Hematopoietic multipotent progenitor cell treated with erythropoietin and hydrocortisone succinate and interleukin-3 and kit ligand, for 8 days (in vitro differentiated cells): Measurements from ENCODE around the gene DNAJC1.
A peak's percentile ranks its signal among the peaks of the same experiment; 100 is the strongest.

Source experiments
- DNase-seq: peaks from one replicate; pipeline ENCODE4 v3.0.0-alpha.2; 2015

The DNAJC1 gene

GRCh38 chr10:21954132-21954531 is 49.4 kb downstream of the DNAJC1 start:
- DNase-seq: no peak

- DNase-seq: peak; percentile 65
Measured at GRCh38 chr10:21953585-21954057, 49.9 kb downstream of the DNAJC1 start.

GRCh38 chr10:21950566-21950965 is 53.0 kb downstream of the DNAJC1 start:
- no peak for DNase-seq

GRCh38 chr10:21946946-21947345 is 56.6 kb downstream of the DNAJC1 start:
- no peak for DNase-seq

GRCh38 chr10:21944727-21945386 is 58.7 kb downstream of the DNAJC1 start:
- DNase-seq: no peak

- no peak for DNase-seq
Measured at GRCh38 chr10:21943633-21944265, 59.8 kb downstream of the DNAJC1 start.

- no peak for DNase-seq
Measured at GRCh38 chr10:21935439-21936023, 68.0 kb downstream of the DNAJC1 start.

- no peak for DNase-seq
Measured at GRCh38 chr10:21934307-21934706, 69.2 kb downstream of the DNAJC1 start.

- no peak for DNase-seq
Measured at GRCh38 chr10:21929070-21929469, 74.5 kb downstream of the DNAJC1 start.

- DNase-seq: no peak
Measured at GRCh38 chr10:21927631-21928353, 75.7 kb downstream of the DNAJC1 start.

- DNase-seq: no peak
Measured at GRCh38 chr10:21926949-21927348, 76.6 kb downstream of the DNAJC1 start.

GRCh38 chr10:21926358-21926925 is 77.1 kb downstream of the DNAJC1 start:
- no peak for DNase-seq

- no peak for DNase-seq
Measured at GRCh38 chr10:21925851-21926250, 77.7 kb downstream of the DNAJC1 start.

- DNase-seq: no peak
Measured at GRCh38 chr10:21924511-21924910, 79.0 kb downstream of the DNAJC1 start.

- no peak for DNase-seq
Measured at GRCh38 chr10:21920633-21921032, 82.9 kb downstream of the DNAJC1 start.

GRCh38 chr10:21919906-21920305 is 83.6 kb downstream of the DNAJC1 start:
- no peak for DNase-seq

GRCh38 chr10:21919117-21919516 is 84.4 kb downstream of the DNAJC1 start:
- DNase-seq: no peak

- DNase-seq: no peak
Measured at GRCh38 chr10:21912625-21913024, 90.9 kb downstream of the DNAJC1 start.

GRCh38 chr10:21910798-21911197 is 92.7 kb downstream of the DNAJC1 start:
- DNase-seq: no peak

- DNase-seq: no peak
Measured at GRCh38 chr10:21907436-21907835, 96.1 kb downstream of the DNAJC1 start.

GRCh38 chr10:21904930-21905329 is 98.6 kb downstream of the DNAJC1 start:
- no peak for DNase-seq

- no peak for DNase-seq
Measured at GRCh38 chr10:21899736-21900135, 103.8 kb downstream of the DNAJC1 start.

- no peak for DNase-seq
Measured at GRCh38 chr10:21895932-21896331, 107.6 kb downstream of the DNAJC1 start.
